Lower lobe of right lung (tissue), 2 donors: ENCODE results near the gene SSPN. TPM values are rescaled to one million over a fixed set of nuclear protein-coding genes. Genes with fewer than 3 reads are reported as not detected.

Source experiments
- ATAC-seq, 2 donors: fragments of 200-7000 bp; cut with Tn5 transposase; one replicate each; pipeline ENCODE4 v1.9.1; 2020 to 2022; ENCODE audit warnings: mild to moderate bottlenecking in 2 of 2, moderate library complexity in 2 of 2
- DNase-seq: peaks from one replicate; pipeline ENCODE4 v3.0.0-alpha.2; 2020
- H3K27ac ChIP-seq: fragments of 200-600 bp; one replicate; pipeline ENCODE4 v1.8.0; 2022
- H3K27me3 ChIP-seq: fragments of 200-600 bp; one replicate; pipeline ENCODE4 v1.8.0; 2022; ENCODE audit warnings: low read depth
- H3K36me3 ChIP-seq: fragments of 200-600 bp; one replicate; pipeline ENCODE4 v1.8.0; 2022; ENCODE audit warnings: mild to moderate bottlenecking
- H3K4me1 ChIP-seq: fragments of 200-600 bp; one replicate; pipeline ENCODE4 v1.8.0; 2022
- H3K4me3 ChIP-seq: fragments of 200-600 bp; one replicate; pipeline ENCODE4 v1.8.0; 2022; ENCODE audit warnings: mild to moderate bottlenecking
- H3K9me3 ChIP-seq: fragments of 200-600 bp; one replicate; pipeline ENCODE4 v1.8.0; 2022
- intact Hi-C: fragments of 100-400 bp; cut with DNase I; formaldehyde crosslinking; loops from one replicate; pipeline ENCODE4 v1.11.0; 2022
- total RNA-seq: library from RNA; stranded (reverse); fragmentation: NEBNext Ultra II Directional; extraction: Animal tissue kit (Norgen Biotek cat#: 25700); gene quantifications from one replicate; pipeline ENCODE4 v1.2.1, GENCODE V29; 2021
- TF ChIP-seq, protein P1 (sequence below): fragments of 200-600 bp; IDR thresholded peaks from one replicate; pipeline ENCODE4 v1.8.0; 2022; ENCODE audit warnings: antibody characterized with exemption, mild to moderate bottlenecking
- donor health status: DM: no; HTN: yes; CAD: no; lungs with severe emphysema.

SSPN gene
- total RNA-seq, 1 donor from 2014 or later = 12.8 TPM

- intact Hi-C loops = no loop called here
- no peaks in the 10 kb centered on the region for H3K9me3 ChIP-seq
- ATAC-seq (no peak), DNase-seq (no peak)
- no peak overlapping the region for H3K27ac ChIP-seq
- no peaks in the 10 kb centered on the region for H3K27me3 ChIP-seq
- H3K4me1 ChIP-seq = peaks cover 7% of the 10 kb centered on the region
- no peaks in the 10 kb centered on the region for H3K36me3 ChIP-seq
- no peak overlapping the region for H3K4me3 ChIP-seq
- TF ChIP-seq, protein P1, sequence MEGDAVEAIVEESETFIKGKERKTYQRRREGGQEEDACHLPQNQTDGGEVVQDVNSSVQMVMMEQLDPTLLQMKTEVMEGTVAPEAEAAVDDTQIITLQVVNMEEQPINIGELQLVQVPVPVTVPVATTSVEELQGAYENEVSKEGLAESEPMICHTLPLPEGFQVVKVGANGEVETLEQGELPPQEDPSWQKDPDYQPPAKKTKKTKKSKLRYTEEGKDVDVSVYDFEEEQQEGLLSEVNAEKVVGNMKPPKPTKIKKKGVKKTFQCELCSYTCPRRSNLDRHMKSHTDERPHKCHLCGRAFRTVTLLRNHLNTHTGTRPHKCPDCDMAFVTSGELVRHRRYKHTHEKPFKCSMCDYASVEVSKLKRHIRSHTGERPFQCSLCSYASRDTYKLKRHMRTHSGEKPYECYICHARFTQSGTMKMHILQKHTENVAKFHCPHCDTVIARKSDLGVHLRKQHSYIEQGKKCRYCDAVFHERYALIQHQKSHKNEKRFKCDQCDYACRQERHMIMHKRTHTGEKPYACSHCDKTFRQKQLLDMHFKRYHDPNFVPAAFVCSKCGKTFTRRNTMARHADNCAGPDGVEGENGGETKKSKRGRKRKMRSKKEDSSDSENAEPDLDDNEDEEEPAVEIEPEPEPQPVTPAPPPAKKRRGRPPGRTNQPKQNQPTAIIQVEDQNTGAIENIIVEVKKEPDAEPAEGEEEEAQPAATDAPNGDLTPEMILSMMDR = no peak
Measured at GRCh38 chr12:26286186-26286585, 90.8 kb downstream of the SSPN start.

DNA sequence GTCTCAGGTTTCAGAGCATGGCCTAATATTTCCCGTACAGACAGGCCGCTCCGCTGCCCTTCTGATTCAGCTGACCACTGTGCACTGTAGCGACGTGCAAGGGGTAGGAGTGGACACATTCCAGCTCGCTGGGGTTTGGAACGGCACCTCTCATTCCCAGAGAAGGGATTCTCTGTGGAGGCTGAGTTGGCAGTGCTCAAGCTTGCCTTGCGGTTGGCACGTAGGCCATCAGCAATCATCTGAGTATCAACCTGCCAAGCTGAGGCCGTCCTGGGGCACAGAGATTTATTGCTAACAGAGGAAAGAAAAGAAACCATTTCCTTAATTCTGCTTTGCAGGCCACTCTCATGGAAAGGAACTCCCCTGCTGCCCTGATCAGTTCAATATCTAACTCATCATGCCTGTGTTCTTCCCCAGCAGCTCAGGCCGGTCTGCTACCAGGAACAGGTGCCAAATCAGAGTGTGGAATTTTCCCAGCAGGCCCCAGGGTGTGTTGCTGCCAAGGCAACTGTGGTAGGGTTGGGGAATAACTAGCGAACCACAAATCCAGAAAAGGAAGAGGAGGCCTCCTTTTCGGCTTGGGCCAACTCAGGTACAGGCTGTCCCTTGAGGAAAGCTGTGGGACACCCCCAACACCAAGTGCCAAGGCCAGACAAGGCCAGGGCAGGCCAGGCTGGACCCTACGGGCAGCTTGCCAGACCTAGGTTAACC, 92.5 kb downstream of the SSPN start:
- Histone ChIP-seq H3K36me3 (no peaks in the 10 kb centered on the region), H3K4me1 (peaks cover 7% of the 10 kb centered on the region), H3K4me3 (no peak overlapping the region), H3K27me3 (no peaks in the 10 kb centered on the region), H3K27ac (peak overlapping the region; percentile 31), H3K9me3 (no peaks in the 10 kb centered on the region)
- ATAC-seq (peak; percentile 27 to 35), DNase-seq (no peak)
- TF ChIP-seq, protein P1 = no peak
- intact Hi-C loops = no loop called here

GRCh38 chr12:26290565-26290964, 95.2 kb downstream of the SSPN start:
- H3K27me3 ChIP-seq = no peaks in the 10 kb centered on the region
- no peaks in the 10 kb centered on the region for H3K9me3 ChIP-seq
- H3K27ac ChIP-seq = no peak overlapping the region
- TF ChIP-seq, protein P1 = no peak
- no peak overlapping the region for H3K4me3 ChIP-seq
- ATAC-seq (no peak), DNase-seq (no peak)
- intact Hi-C loops = no loop called here
- H3K4me1 ChIP-seq = peaks cover 7% of the 10 kb centered on the region
- H3K36me3 ChIP-seq = no peaks in the 10 kb centered on the region

DNA sequence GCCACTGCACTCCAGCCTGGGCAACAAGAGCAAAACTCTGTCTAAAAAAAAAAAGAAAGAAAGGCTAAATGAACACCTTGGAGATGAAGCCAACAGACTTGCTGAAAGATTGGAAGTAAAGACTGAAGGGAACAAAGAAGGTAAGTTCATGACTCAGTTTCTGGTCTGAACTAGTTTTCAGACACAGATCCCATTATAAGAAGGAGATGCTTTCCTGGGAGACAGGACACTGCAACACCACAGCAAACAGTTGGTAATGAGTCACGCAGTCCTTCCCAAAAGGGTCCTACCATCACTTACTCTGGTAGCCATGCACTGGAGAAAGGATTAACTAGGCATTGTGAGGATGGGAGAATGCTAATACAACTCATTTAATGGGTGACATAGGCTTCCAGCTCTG, 97.2 kb downstream of the SSPN start:
- no peaks in the 10 kb centered on the region for H3K36me3 ChIP-seq
- H3K9me3 ChIP-seq = no peaks in the 10 kb centered on the region
- H3K4me3 ChIP-seq = no peak overlapping the region
- H3K4me1 ChIP-seq = peaks cover 7% of the 10 kb centered on the region
- no peak overlapping the region for H3K27ac ChIP-seq
- TF ChIP-seq, protein P1 = no peak
- no peak for DNase-seq
- intact Hi-C loops = no loop called here
- no peaks in the 10 kb centered on the region for H3K27me3 ChIP-seq
- no peak for ATAC-seq

DNA sequence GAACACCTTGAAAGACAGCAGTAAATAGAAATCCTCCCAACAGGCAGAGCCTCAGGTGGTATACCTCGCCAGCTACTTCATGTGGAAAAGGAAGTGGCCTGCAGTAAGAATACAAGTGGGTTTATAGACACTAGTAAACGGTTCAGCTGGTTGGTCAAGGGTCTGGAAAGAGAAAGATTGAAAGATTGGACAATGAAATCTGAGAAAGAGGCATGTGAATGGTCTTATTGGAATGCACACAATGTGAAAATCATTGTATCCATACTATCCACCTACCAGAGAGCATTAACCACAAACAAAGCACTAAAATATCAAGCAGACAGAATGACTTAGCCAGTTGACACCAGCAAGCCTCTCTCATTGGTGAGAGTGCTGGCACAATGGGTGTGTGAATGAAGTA, 98.2 kb downstream of the SSPN start:
- H3K27ac ChIP-seq = no peak overlapping the region
- TF ChIP-seq, protein P1 = no peak
- H3K36me3 ChIP-seq = no peaks in the 10 kb centered on the region
- DNase-seq (no peak), ATAC-seq (no peak)
- intact Hi-C loops = no loop called here
- no peaks in the 10 kb centered on the region for H3K9me3 ChIP-seq
- no peaks in the 10 kb centered on the region for H3K27me3 ChIP-seq
- no peak overlapping the region for H3K4me3 ChIP-seq
- peaks cover 3% of the 10 kb centered on the region for H3K4me1 ChIP-seq
